NCI-H2171 treated with DMSO at 0.1 percent for 48 hours (cell line): ENCODE measurements around the gene DRD4.
"Not testable (repeated sequence)": the region's sequence is repeated elsewhere in the genome, so short reads cannot be mapped to it uniquely, and the experiment has no call there.

Experiments used
- DNase-seq: peaks from one replicate; lab custom pipeline; 2025; lab: John Stamatoyannopoulos, UW

DRD4 gene

GRCh38 chr11:679271-680207, 42.5 kb downstream of the DRD4 start:
- no peak for DNase-seq

- DNase-seq = no peak
These were observed 43.4 kb downstream of the DRD4 start for GRCh38 chr11:680476-680875.

- no peak for DNase-seq
These were observed 43.9 kb downstream of the DRD4 start for GRCh38 chr11:680970-681369.

GRCh38 chr11:686451-687243, 49.6 kb downstream of the DRD4 start:
- no peak for DNase-seq

GRCh38 chr11:687751-688150, 50.7 kb downstream of the DRD4 start:
- no peak for DNase-seq

GRCh38 chr11:688681-689080, 51.6 kb downstream of the DRD4 start:
- DNase-seq = no peak

GRCh38 chr11:689625-690024, 52.6 kb downstream of the DRD4 start:
- no peak for DNase-seq

GRCh38 chr11:690244-690643, 53.2 kb downstream of the DRD4 start:
- DNase-seq = not testable (repeated sequence)
